B cell (primary cell): Measurements from ENCODE around the gene ZSCAN23.

Experiments used
- CTCF ChIP-seq: fragments of 200-600 bp; IDR thresholded peaks from one replicate; pipeline ENCODE4 v1.8.0; 2022; ENCODE audit warnings: antibody characterized with exemption, mild to moderate bottlenecking
- EZH2 ChIP-seq: IDR thresholded peaks from 2 replicates; pipeline ENCODE4 v1.6.1; 2012; ENCODE audit warnings: borderline replicate concordance, low read depth, mild to moderate bottlenecking, moderate library complexity, low read length; ENCODE audit not compliant: insufficient read depth, poor library complexity, severe bottlenecking

- TF ChIP-seq CTCF (no peak), EZH2 (no peak)
Measured at GRCh38 chr6:28488916-28489365, 45.6 kb upstream of the ZSCAN23 start.
